Lower lobe of right lung (tissue), 2 donors: ENCODE measurements around the gene PCED1A. TPM values are rescaled to one million over a fixed set of nuclear protein-coding genes. Genes with fewer than 3 reads are reported as not detected.
"Not testable (repeated sequence)": the region's sequence is repeated elsewhere in the genome, so short reads cannot be mapped to it uniquely, and the experiment has no call there.

Experiments
- ATAC-seq, 2 donors: fragments of 200-7000 bp; cut with Tn5 transposase; one replicate each; pipeline ENCODE4 v1.9.1; 2020 to 2022; ENCODE audit warnings: mild to moderate bottlenecking in 2 of 2, moderate library complexity in 2 of 2
- DNase-seq: peaks from one replicate; pipeline ENCODE4 v3.0.0-alpha.2; 2020
- H3K27ac ChIP-seq: fragments of 200-600 bp; one replicate; pipeline ENCODE4 v1.8.0; 2022
- H3K27me3 ChIP-seq: fragments of 200-600 bp; one replicate; pipeline ENCODE4 v1.8.0; 2022; ENCODE audit warnings: low read depth
- H3K36me3 ChIP-seq: fragments of 200-600 bp; one replicate; pipeline ENCODE4 v1.8.0; 2022; ENCODE audit warnings: mild to moderate bottlenecking
- H3K4me1 ChIP-seq: fragments of 200-600 bp; one replicate; pipeline ENCODE4 v1.8.0; 2022
- H3K4me3 ChIP-seq: fragments of 200-600 bp; one replicate; pipeline ENCODE4 v1.8.0; 2022; ENCODE audit warnings: mild to moderate bottlenecking
- H3K9me3 ChIP-seq: fragments of 200-600 bp; one replicate; pipeline ENCODE4 v1.8.0; 2022
- CTCF ChIP-seq: fragments of 200-600 bp; IDR thresholded peaks from one replicate; pipeline ENCODE4 v1.8.0; 2022; ENCODE audit warnings: antibody characterized with exemption, mild to moderate bottlenecking
- intact Hi-C: fragments of 100-400 bp; cut with DNase I; formaldehyde crosslinking; loops from one replicate; pipeline ENCODE4 v1.11.0; 2022
- total RNA-seq: library from RNA; stranded (reverse); fragmentation: NEBNext Ultra II Directional; extraction: Animal tissue kit (Norgen Biotek cat#: 25700); gene quantifications from one replicate; pipeline ENCODE4 v1.2.1, GENCODE V29; 2021
- donor health status: DM: no; HTN: yes; CAD: no; lungs with severe emphysema.

Gene PCED1A
- total RNA-seq, 1 donor from 2014 or later: 43.5 TPM

- ATAC-seq (no peak), DNase-seq (no peak)
- Histone ChIP-seq H3K27me3 (peaks cover 12% of the 10 kb centered on the region), H3K27ac (no peak overlapping the region), H3K4me1 (no peaks in the 10 kb centered on the region), H3K9me3 (peaks cover 6% of the 10 kb centered on the region), H3K4me3 (no peak overlapping the region), H3K36me3 (no peaks in the 10 kb centered on the region)
- intact Hi-C loops: no loop called here
- no peak for TF ChIP-seq CTCF
Measured at GRCh38 chr20:2812189-2812588, 28.3 kb downstream of the PCED1A start.

GRCh38 chr20:2809690-2810089 lies 30.8 kb downstream of the PCED1A start:
- H3K9me3 ChIP-seq: peaks cover 6% of the 10 kb centered on the region
- H3K4me3 ChIP-seq: no peak overlapping the region
- intact Hi-C loops: no loop called here
- TF ChIP-seq CTCF: no peak
- H3K36me3 ChIP-seq: no peaks in the 10 kb centered on the region
- H3K4me1 ChIP-seq: no peaks in the 10 kb centered on the region
- no peak overlapping the region for H3K27ac ChIP-seq
- DNase-seq (no peak), ATAC-seq (no peak)
- H3K27me3 ChIP-seq: peaks cover 34% of the 10 kb centered on the region

- ATAC-seq, H3K9me3 ChIP-seq, H3K27ac ChIP-seq, H3K4me1 ChIP-seq, H3K4me3 ChIP-seq, DNase-seq, H3K36me3 ChIP-seq, intact Hi-C loops: not testable (repeated sequence)
- peaks cover 50% of the 10 kb centered on the region for H3K27me3 ChIP-seq
Measured at GRCh38 chr20:2807929-2808328, 32.5 kb downstream of the PCED1A start.

- DNase-seq (no peak), ATAC-seq (peak in 1 of 2 donors; percentile 17)
- intact Hi-C loops: no loop called here
- H3K4me1 ChIP-seq: no peaks in the 10 kb centered on the region
- H3K4me3 ChIP-seq: no peak overlapping the region
- TF ChIP-seq CTCF: no peak
- no peaks in the 10 kb centered on the region for H3K9me3 ChIP-seq
- no peak overlapping the region for H3K27ac ChIP-seq
- H3K36me3 ChIP-seq: no peaks in the 10 kb centered on the region
- H3K27me3 ChIP-seq: peaks cover 59% of the 10 kb centered on the region
Measured at GRCh38 chr20:2807019-2807418, 33.4 kb downstream of the PCED1A start.

GRCh38 chr20:2806351-2806701 lies 34.1 kb downstream of the PCED1A start:
- no peaks in the 10 kb centered on the region for H3K9me3 ChIP-seq
- H3K4me3 ChIP-seq: no peak overlapping the region
- intact Hi-C loops: no loop called here
- peaks cover 2% of the 10 kb centered on the region for H3K4me1 ChIP-seq
- no peak for TF ChIP-seq CTCF
- ATAC-seq (no peak), DNase-seq (no peak)
- peaks cover 66% of the 10 kb centered on the region for H3K27me3 ChIP-seq
- no peaks in the 10 kb centered on the region for H3K36me3 ChIP-seq
- H3K27ac ChIP-seq: no peak overlapping the region

- ATAC-seq (peak in 1 of 2 donors; percentile 36), DNase-seq (no peak)
- Histone ChIP-seq H3K9me3 (no peaks in the 10 kb centered on the region), H3K4me3 (no peak overlapping the region), H3K27ac (no peak overlapping the region), H3K36me3 (no peaks in the 10 kb centered on the region), H3K27me3 (peaks cover 71% of the 10 kb centered on the region), H3K4me1 (peaks cover 8% of the 10 kb centered on the region)
- no peak for TF ChIP-seq CTCF
- intact Hi-C loops: no loop called here
Measured at GRCh38 chr20:2805689-2806350, 34.6 kb downstream of the PCED1A start.
